ENCODE results near the gene CSRP1. TPM values are rescaled to one million over a fixed set of nuclear protein-coding genes. Genes with fewer than 3 reads are reported as not detected.
A peak's percentile ranks its signal among the peaks of the same experiment; 100 is the strongest.

The CSRP1 gene
- total RNA-seq, 1 donor from 2014 or later: 19.4 TPM

DNA sequence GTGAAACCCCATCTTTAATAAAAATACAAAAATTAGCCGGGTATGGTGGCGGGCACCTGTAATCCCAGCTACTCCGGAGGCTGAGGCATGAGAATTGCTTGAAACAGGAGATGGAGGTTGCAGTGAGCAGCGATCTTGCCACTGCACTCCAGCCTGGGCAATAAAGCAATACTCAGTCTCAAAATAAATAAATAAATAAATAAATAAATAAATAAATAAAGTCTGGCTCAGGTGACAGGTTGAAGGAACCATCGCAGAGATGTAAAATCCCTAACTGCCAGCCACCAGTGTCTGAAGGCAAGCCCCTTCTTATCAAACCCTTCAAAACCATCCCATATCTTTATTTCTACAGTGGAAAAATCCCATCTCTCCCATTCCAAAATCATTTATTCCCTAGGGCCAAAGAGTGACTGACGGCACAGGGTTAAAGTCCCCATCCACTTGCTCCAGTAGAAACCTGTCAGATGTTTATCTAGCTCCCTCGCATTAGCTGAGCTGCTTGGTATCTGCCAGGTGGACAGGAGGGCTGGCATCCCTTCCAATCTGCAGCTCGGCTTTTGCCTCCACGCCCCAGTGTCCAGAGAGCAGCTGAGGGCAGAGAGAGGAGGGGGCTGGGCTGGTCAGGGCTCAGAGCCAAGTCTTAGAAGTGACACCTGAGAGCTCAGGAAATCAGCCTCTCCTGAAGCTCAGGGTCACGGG is 5.0 kb downstream of the CSRP1 start:
- no peak for DNase-seq (ENCODE audit: low spot score, unreplicated experiment)
- Mint-ChIP-seq H3K27me3 (no peaks in the 10 kb centered on the region), H3K4me1 (ENCODE audit: low read depth) (peaks cover 58% of the 10 kb centered on the region), H3K9me3 (ENCODE audit: low read depth) (no peaks in the 10 kb centered on the region), H3K4me3 (ENCODE audit: low read depth) (peak overlapping the region; percentile 14), H3K36me3 (ENCODE audit: insufficient read depth) (no peaks in the 10 kb centered on the region), H3K27ac (peak overlapping the region; percentile 99)
- TF ChIP-seq, protein P1, sequence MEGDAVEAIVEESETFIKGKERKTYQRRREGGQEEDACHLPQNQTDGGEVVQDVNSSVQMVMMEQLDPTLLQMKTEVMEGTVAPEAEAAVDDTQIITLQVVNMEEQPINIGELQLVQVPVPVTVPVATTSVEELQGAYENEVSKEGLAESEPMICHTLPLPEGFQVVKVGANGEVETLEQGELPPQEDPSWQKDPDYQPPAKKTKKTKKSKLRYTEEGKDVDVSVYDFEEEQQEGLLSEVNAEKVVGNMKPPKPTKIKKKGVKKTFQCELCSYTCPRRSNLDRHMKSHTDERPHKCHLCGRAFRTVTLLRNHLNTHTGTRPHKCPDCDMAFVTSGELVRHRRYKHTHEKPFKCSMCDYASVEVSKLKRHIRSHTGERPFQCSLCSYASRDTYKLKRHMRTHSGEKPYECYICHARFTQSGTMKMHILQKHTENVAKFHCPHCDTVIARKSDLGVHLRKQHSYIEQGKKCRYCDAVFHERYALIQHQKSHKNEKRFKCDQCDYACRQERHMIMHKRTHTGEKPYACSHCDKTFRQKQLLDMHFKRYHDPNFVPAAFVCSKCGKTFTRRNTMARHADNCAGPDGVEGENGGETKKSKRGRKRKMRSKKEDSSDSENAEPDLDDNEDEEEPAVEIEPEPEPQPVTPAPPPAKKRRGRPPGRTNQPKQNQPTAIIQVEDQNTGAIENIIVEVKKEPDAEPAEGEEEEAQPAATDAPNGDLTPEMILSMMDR (IDR thresholded peaks at IDR 0.05; ENCODE audit: unreplicated experiment): no peak

- Mint-ChIP-seq H3K36me3 (ENCODE audit: insufficient read depth) (no peaks in the 10 kb centered on the region), H3K4me3 (ENCODE audit: low read depth) (no peak overlapping the region), H3K4me1 (ENCODE audit: low read depth) (peaks cover 60% of the 10 kb centered on the region), H3K27me3 (no peaks in the 10 kb centered on the region), H3K9me3 (ENCODE audit: low read depth) (no peaks in the 10 kb centered on the region), H3K27ac (peak overlapping the region; percentile 95)
- no peak for DNase-seq (ENCODE audit: low spot score, unreplicated experiment)
- TF ChIP-seq, protein P1 (IDR thresholded peaks at IDR 0.05; ENCODE audit: unreplicated experiment): no peak
Observed at GRCh38 chr1:201501144-201501543, 5.8 kb downstream of the CSRP1 start.

GRCh38 chr1:201500670-201501120 is 6.2 kb downstream of the CSRP1 start:
- Mint-ChIP-seq H3K4me1 (ENCODE audit: low read depth) (peaks cover 60% of the 10 kb centered on the region), H3K9me3 (ENCODE audit: low read depth) (no peaks in the 10 kb centered on the region), H3K4me3 (ENCODE audit: low read depth) (no peak overlapping the region), H3K27me3 (no peaks in the 10 kb centered on the region), H3K36me3 (ENCODE audit: insufficient read depth) (no peaks in the 10 kb centered on the region), H3K27ac (peak overlapping the region; percentile 95)
- TF ChIP-seq, protein P1 (IDR thresholded peaks at IDR 0.05; ENCODE audit: unreplicated experiment): no peak
- DNase-seq (ENCODE audit: low spot score, unreplicated experiment): no peak

DNA sequence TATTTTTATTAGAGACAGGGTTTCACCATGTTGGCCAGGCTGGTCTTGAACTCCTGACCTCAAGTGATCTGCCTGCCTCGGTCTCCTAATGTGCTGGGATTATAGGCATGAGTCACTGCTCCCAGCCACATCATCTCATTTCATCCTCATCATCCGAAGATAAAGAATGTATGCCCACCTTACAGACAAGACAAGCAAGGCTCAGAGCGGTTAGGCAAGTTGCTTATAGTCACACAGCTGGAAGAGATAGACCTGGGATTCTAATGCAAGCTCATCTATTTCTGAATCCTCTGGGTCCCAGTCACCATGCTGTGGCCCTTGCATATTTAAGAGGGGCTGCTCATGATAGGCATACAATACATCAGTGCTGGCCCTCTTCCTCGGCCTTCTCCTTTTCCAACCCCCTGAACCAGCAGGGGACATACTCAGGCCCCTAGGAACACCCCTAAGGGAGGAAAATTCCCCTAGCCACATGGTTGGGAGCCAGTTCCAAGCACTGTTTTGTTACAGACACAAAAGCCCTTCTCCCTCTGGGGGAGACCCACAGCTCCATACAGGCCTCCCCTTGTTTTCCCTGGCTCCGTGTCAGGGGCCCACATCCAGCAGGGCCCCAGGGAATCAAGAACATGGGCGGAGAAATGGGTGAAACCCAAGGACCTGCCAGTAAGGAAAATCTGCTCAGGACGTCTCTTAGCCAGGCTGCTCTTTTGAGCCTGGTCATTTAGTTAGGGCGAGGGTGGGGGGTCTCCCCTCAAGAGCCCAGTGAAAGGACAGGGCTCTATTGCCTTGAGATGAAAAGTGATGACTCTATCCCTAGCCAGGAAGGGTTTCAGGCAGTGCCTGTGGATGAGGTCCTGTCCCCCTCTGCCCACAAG is 6.9 kb downstream of the CSRP1 start:
- no peaks in the 10 kb centered on the region for H3K36me3 Mint-ChIP-seq (ENCODE audit: insufficient read depth)
- no peaks in the 10 kb centered on the region for H3K9me3 Mint-ChIP-seq (ENCODE audit: low read depth)
- TF ChIP-seq, protein P1 (IDR thresholded peaks at IDR 0.05; ENCODE audit: unreplicated experiment): no peak
- peak overlapping the region; percentile 95 for H3K27ac Mint-ChIP-seq
- peaks cover 56% of the 10 kb centered on the region for H3K4me1 Mint-ChIP-seq (ENCODE audit: low read depth)
- H3K4me3 Mint-ChIP-seq (ENCODE audit: low read depth): no peak overlapping the region
- DNase-seq (ENCODE audit: low spot score, unreplicated experiment): no peak
- no peaks in the 10 kb centered on the region for H3K27me3 Mint-ChIP-seq

DNA sequence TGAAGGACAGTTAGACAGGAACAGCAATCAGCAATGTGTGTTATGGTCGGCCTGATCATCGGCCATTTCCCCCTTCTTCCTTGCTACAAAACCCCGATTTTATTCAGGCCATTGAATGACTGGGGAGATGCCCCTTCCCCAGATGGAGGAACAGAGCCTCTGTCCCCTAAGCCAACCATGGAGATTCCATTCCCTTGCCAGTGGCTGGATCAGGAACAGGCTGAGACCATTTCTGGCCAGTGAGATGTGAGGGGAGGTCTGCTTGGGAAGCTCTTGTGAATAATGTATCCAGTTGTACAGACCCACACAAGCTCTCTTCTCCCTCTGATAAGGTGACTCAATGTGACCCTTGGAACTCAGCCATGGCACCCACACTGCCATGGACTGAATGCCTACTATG is 7.7 kb downstream of the CSRP1 start:
- no peaks in the 10 kb centered on the region for H3K27me3 Mint-ChIP-seq
- H3K27ac Mint-ChIP-seq: peak overlapping the region; percentile 62
- no peak for DNase-seq (ENCODE audit: low spot score, unreplicated experiment)
- peaks cover 60% of the 10 kb centered on the region for H3K4me1 Mint-ChIP-seq (ENCODE audit: low read depth)
- TF ChIP-seq, protein P1 (IDR thresholded peaks at IDR 0.05; ENCODE audit: unreplicated experiment): no peak
- no peaks in the 10 kb centered on the region for H3K36me3 Mint-ChIP-seq (ENCODE audit: insufficient read depth)
- H3K9me3 Mint-ChIP-seq (ENCODE audit: low read depth): no peaks in the 10 kb centered on the region
- no peak overlapping the region for H3K4me3 Mint-ChIP-seq (ENCODE audit: low read depth)
